GM12878 (cell line): Measurements from ENCODE around the gene KRTAP10-5. TPM values are rescaled to one million over a fixed set of nuclear protein-coding genes. Genes with fewer than 3 reads are reported as not detected.

Source experiments
- ATAC-seq: fragments of 200-7000 bp; cut with Tn5 transposase; 3 replicates; pipeline ENCODE4 v1.9.1; 2020; ENCODE audit warnings: mild to moderate bottlenecking, moderate library complexity
- BruUV-seq: library from RNA; stranded (reverse); fragments of 400-500 nt; replicated peaks from 2 replicates; lab custom pipeline; 2021; lab: Mats Ljungman, UMichigan
- CTCF ChIA-PET: fragments of 300-600 bp; sonication (Branson Sonifier 250); formaldehyde crosslinking; extraction: SDS; loops from one replicate; lab custom pipeline; 2021; ENCODE audit warnings: inconsistent platforms; lab: Yijun Ruan, JAX
- POLR2A ChIA-PET: fragments of 350-600 bp; formaldehyde crosslinking; extraction: SDS; loops from one replicate; lab custom pipeline; 2021; ENCODE audit warnings: inconsistent platforms; lab: Charles Lee
- RAD21 ChIA-PET: fragments of 300-600 bp; sonication (Branson Sonifier 250); formaldehyde crosslinking; loops from one replicate; lab custom pipeline; 2023; ENCODE audit warnings: antibody characterized with exemption; ENCODE audit not compliant: unreplicated experiment; lab: Charles Lee
- SMC1A ChIA-PET: fragments of 300-600 bp; sonication (Branson Sonifier 250); formaldehyde crosslinking; loops from one replicate; lab custom pipeline; 2023; ENCODE audit not compliant: unreplicated experiment, uncharacterized antibody; lab: Charles Lee
- DNase-seq: peaks from one replicate; pipeline ENCODE4 v3.0.0-alpha.2; 2011; ENCODE audit warnings: low read depth, low spot score
- FAIRE-seq: peaks from 3 replicates; lab custom pipeline; 2011; peaks lifted over from hg19 to GRCh38; lab: Jason Lieb, UNC
- H2AFZ ChIP-seq: 2 replicates; pipeline ENCODE4 v1.6.0; 2011; ENCODE audit warnings: low read depth, low read length, control low read depth; ENCODE audit not compliant: control insufficient read depth
- H3K27ac ChIP-seq: 2 replicates; pipeline ENCODE4 v1.5.1; 2011; ENCODE audit warnings: control low read depth; ENCODE audit not compliant: control insufficient read depth, insufficient read depth
- H3K27me3 ChIP-seq, 2 experiments: replicated peaks in 1 of 2; 2 replicates each; pipeline versions ENCODE4 v1.6.0 to v1.6.1; 2011; ENCODE audit warnings: low read length in 1 of 2; ENCODE audit not compliant: control insufficient read depth in 2 of 2, insufficient read depth in 2 of 2
- H3K36me3 ChIP-seq, 2 experiments: 2 replicates each; pipeline ENCODE4 v1.5.1; 2011; ENCODE audit warnings: low read length in 1 of 2; ENCODE audit not compliant: control insufficient read depth in 2 of 2, insufficient read depth in 2 of 2
- H3K4me1 ChIP-seq: 2 replicates; pipeline ENCODE4 v1.6.1; 2011; ENCODE audit warnings: mild to moderate bottlenecking, low read length, moderate library complexity, mixed read lengths; ENCODE audit not compliant: control insufficient read depth, insufficient read depth
- H3K4me2 ChIP-seq: 2 replicates; pipeline ENCODE4 v1.6.0; 2011; ENCODE audit warnings: control low read depth; ENCODE audit not compliant: control insufficient read depth, insufficient read depth
- H3K4me3 ChIP-seq: fragments of 200-600 bp; sonication (generic); 2 replicates; pipeline ENCODE4 v1.5.1; 2016
- H3K79me2 ChIP-seq: 2 replicates; pipeline ENCODE4 v1.6.0; 2011; ENCODE audit warnings: low read length; ENCODE audit not compliant: control insufficient read depth, insufficient read depth
- H3K9ac ChIP-seq: 2 replicates; pipeline ENCODE4 v1.8.0; 2011; ENCODE audit warnings: low read length, control low read depth, mixed read lengths; ENCODE audit not compliant: control insufficient read depth, insufficient read depth
- H3K9me3 ChIP-seq: replicated peaks from 3 replicates; pipeline ENCODE4 v1.5.1; 2011; ENCODE audit warnings: mild to moderate bottlenecking, low read length; ENCODE audit not compliant: control insufficient read depth, insufficient read depth
- H4K20me1 ChIP-seq: 2 replicates; pipeline ENCODE4 v1.6.0; 2011; ENCODE audit not compliant: control insufficient read depth, insufficient read depth
- BMI1 ChIP-seq: fragments of 450-650 bp; IDR thresholded peaks from 2 replicates; pipeline ENCODE4 v1.6.1; 2016; ENCODE audit warnings: mild to moderate bottlenecking, moderate library complexity, borderline replicate concordance
- CBFB ChIP-seq: IDR thresholded peaks from 2 replicates; pipeline ENCODE4 v1.6.1; 2016; ENCODE audit warnings: antibody characterized with exemption, low read depth
- E2F4 ChIP-seq: IDR thresholded peaks from 2 replicates; pipeline ENCODE4 v1.6.1; 2012; ENCODE audit warnings: low read depth, low read length, improper control_type of control experiment
- EGR1 ChIP-seq, 2 experiments: IDR thresholded peaks; 1 replicate in 1 of 2; 2 replicates in 1 of 2; pipeline ENCODE4 v1.6.1; 2011 to 2012; ENCODE audit warnings: low read depth in 2 of 2, low read length in 2 of 2, borderline replicate concordance in 1 of 2, mild to moderate bottlenecking in 1 of 2, moderate library complexity in 1 of 2
- ESRRA ChIP-seq: IDR thresholded peaks from 2 replicates; pipeline ENCODE4 v1.6.1; 2012; ENCODE audit warnings: mild to moderate bottlenecking, low read length, improper control_type of control experiment
- GABPA ChIP-seq: IDR thresholded peaks from 2 replicates; pipeline ENCODE4 v1.6.1; 2014; ENCODE audit warnings: antibody characterized with exemption, low read depth, mild to moderate bottlenecking, inconsistent platforms
- HDAC6 ChIP-seq: fragments of 200-600 bp; sonication (generic); IDR thresholded peaks from one replicate; pipeline ENCODE4 v1.8.0; 2017; ENCODE audit warnings: antibody characterized with exemption; ENCODE audit not compliant: unreplicated experiment
- PKNOX1 ChIP-seq: fragments of 450-650 bp; IDR thresholded peaks from 2 replicates; pipeline ENCODE4 v1.6.1; 2016; ENCODE audit warnings: mild to moderate bottlenecking
- POLR2AphosphoS2 ChIP-seq: IDR thresholded peaks from 2 replicates; pipeline ENCODE4 v1.6.1; 2011; ENCODE audit warnings: low read depth, mild to moderate bottlenecking, low read length, improper control_type of control experiment, moderate library complexity
- POLR2AphosphoS5 ChIP-seq: IDR thresholded peaks from 2 replicates; pipeline ENCODE4 v1.6.1; 2011; ENCODE audit warnings: mild to moderate bottlenecking, low read length, inconsistent platforms
- RBBP5 ChIP-seq: fragments of 200-600 bp; sonication (generic); conservative IDR thresholded peaks from 2 replicates; pipeline ENCODE4 v1.6.1; 2016
- SIN3A ChIP-seq: IDR thresholded peaks from 2 replicates; pipeline ENCODE4 v1.6.1; 2012; ENCODE audit warnings: low read depth, low read length, improper control_type of control experiment
- SMARCA5 ChIP-seq: fragments of 450-650 bp; IDR thresholded peaks from 2 replicates; pipeline ENCODE4 v1.6.1; 2017; ENCODE audit warnings: mild to moderate bottlenecking
- TBL1XR1 ChIP-seq: IDR thresholded peaks from 2 replicates; pipeline ENCODE4 v1.6.1; 2012; ENCODE audit warnings: low read depth, low read length, improper control_type of control experiment
- ZBED1 ChIP-seq: IDR thresholded peaks from 2 replicates; pipeline ENCODE4 v1.6.1; 2016; ENCODE audit warnings: borderline replicate concordance
- ZBTB40 ChIP-seq: fragments of 450-650 bp; IDR thresholded peaks from 2 replicates; pipeline ENCODE4 v1.6.1; 2016; ENCODE audit warnings: mild to moderate bottlenecking, moderate library complexity, borderline replicate concordance
- ZNF207 ChIP-seq: fragments of 450-650 bp; IDR thresholded peaks from 2 replicates; pipeline ENCODE4 v1.6.1; 2014; ENCODE audit warnings: antibody characterized with exemption, mild to moderate bottlenecking, borderline replicate concordance
- WGBS: methylation state at CpG from one replicate; pipeline ENCODE4 v1.1.6; 2016; ENCODE audit warnings: low lambda C conversion rate; ENCODE audit not compliant: insufficient replicate concordance, insufficient coverage; ENCODE audit errors: missing lambda C conversion rate; 5-methylcytosine and 5-hydroxymethylcytosine counted together
- in situ Hi-C: fragments of 300-500 bp; cut with MboI; formaldehyde crosslinking; loops from 9 replicates; pipeline ENCODE4 v1.14.3; 2018; ENCODE audit warnings: mixed read lengths
- intact Hi-C: fragments of 100-400 bp; cut with micrococcal nuclease; formaldehyde crosslinking; loops from one replicate; pipeline ENCODE4 v1.14.2; 2022; ENCODE audit not compliant: unreplicated experiment
- polyA plus RNA-seq, 11 experiments: library from polyadenylated mRNA; depleted of rRNA in 4 of 11; unstranded in 6 of 11; stranded (reverse) in 5 of 11; fragments of >200 nt; fragmentation: Nextera tagmentation in 4 of 11; fragmentation: Illumina TruSeq in 1 of 11; extraction: Ambion mirVana in 4 of 11; extraction: Trizol in 1 of 11; gene quantifications; 1 replicate in 1 of 11; 2 replicates in 10 of 11; pipeline versions ENCODE4 v1.2.1 to v1.2.3, GENCODE V29; 2011 to 2016; ENCODE audit warnings: inconsistent platforms in 2 of 11, missing spikeins in 2 of 11, low read depth in 1 of 11
- total RNA-seq, 4 experiments: library from RNA; depleted of rRNA in 3 of 4; stranded (reverse); fragments of >200 nt in 3 of 4; fragmentation: Illumina TruSeq in 1 of 4; extraction: Trizol in 1 of 4; gene quantifications; 2 replicates each; pipeline versions ENCODE4 v1.2.1 to v1.2.3, GENCODE V29; 2013 to 2021

KRTAP10-5 gene
- total and polyA plus RNA-seq, 10 of the 15 experiments (the other 5 are each of a cell fraction or from before 2014, with no cell fraction given), result not detected

- no peak overlapping the region for H3K27ac ChIP-seq
- ChIA-PET CTCF (no interaction called here), RAD21 (no interaction called here), POLR2A (no interaction called here), SMC1A (no interaction called here)
- intact Hi-C loops, result no loop called here
- no peak overlapping the region for H3K4me2 ChIP-seq
- BruUV-seq, result no TSS peak
- no peaks in the 10 kb centered on the region for H4K20me1 ChIP-seq
- H3K79me2 ChIP-seq, result no peaks in the 10 kb centered on the region
- no peak overlapping the region for H2AFZ ChIP-seq
- no peak overlapping the region for H3K4me3 ChIP-seq
- H3K4me1 ChIP-seq, result no peaks in the 10 kb centered on the region
- H3K9me3 ChIP-seq, result peaks cover 10% of the 10 kb centered on the region; the same call in 1 of the 3 replicates
- no peaks in the 10 kb centered on the region for H3K27me3 ChIP-seq
- H3K36me3 ChIP-seq, result no peaks in the 10 kb centered on the region
- in situ Hi-C loops, result no loop called here
- 39% methylated on average over 10 of the region's 10 CpGs for WGBS
- no peak for ATAC-seq
- no peak overlapping the region for H3K9ac ChIP-seq
- no peak for FAIRE-seq
- no peak for DNase-seq
- no peak for TF ChIP-seq SMARCA5
- no peak for TF ChIP-seq RBBP5
- no peak for TF ChIP-seq POLR2AphosphoS5
- TF ChIP-seq E2F4, result no peak
- no peak for TF ChIP-seq SIN3A
- no peak for TF ChIP-seq ESRRA
- TF ChIP-seq ZBTB40, result no peak
- no peak for TF ChIP-seq PKNOX1
- no peak for TF ChIP-seq POLR2AphosphoS2
- TF ChIP-seq ZBED1, result no peak
- no peak for TF ChIP-seq EGR1 (IDR thresholded peaks at IDR 0.05; ENCODE audit: borderline replicate concordance in 1 of 2, low read depth in 2 of 2, low read length in 2 of 2)
- no peak for TF ChIP-seq HDAC6
- TF ChIP-seq BMI1, result no peak
- TF ChIP-seq TBL1XR1, result no peak
- TF ChIP-seq GABPA, result no peak
- TF ChIP-seq ZNF207, result no peak
- no peak for TF ChIP-seq CBFB
Measured at GRCh38 chr21:44626262-44626661, 45.9 kb upstream of the KRTAP10-5 start.
